M059J (cell line): ENCODE data around the gene SORCS2. TPM values are rescaled to one million over a fixed set of nuclear protein-coding genes. Genes with fewer than 3 reads are reported as not detected.

Source experiments
- DNase-seq: peaks from one replicate; pipeline ENCODE4 v3.0.0-alpha.2; 2012; ENCODE audit warnings: low read depth
- total RNA-seq: library from RNA; depleted of rRNA; stranded (reverse); fragments of >200 nt; shearing (Covaris generic); gene quantifications from 2 replicates; pipeline ENCODE4 v1.2.3, GENCODE V29; 2014

Gene SORCS2
- total RNA-seq, 1 experiment from 2014 or later, result 0.02 TPM

DNA sequence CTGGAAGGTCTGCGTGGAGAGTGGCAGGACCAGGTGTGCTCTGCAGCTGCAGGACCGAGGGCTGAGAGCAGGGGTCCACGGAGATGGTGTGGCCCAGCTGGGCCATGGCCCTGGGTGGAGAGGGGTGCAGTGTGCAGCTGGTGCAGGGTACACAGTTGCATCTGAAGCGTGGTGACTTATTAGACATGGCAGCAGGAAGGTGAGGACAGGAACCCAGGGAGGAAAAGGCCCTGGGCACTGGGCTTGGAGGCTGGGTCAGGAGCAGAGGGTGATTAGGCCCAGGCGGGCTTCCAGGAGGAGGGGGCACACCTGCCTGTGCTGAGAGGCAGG is 457.0 kb downstream of the SORCS2 start:
- no peak for DNase-seq

DNA sequence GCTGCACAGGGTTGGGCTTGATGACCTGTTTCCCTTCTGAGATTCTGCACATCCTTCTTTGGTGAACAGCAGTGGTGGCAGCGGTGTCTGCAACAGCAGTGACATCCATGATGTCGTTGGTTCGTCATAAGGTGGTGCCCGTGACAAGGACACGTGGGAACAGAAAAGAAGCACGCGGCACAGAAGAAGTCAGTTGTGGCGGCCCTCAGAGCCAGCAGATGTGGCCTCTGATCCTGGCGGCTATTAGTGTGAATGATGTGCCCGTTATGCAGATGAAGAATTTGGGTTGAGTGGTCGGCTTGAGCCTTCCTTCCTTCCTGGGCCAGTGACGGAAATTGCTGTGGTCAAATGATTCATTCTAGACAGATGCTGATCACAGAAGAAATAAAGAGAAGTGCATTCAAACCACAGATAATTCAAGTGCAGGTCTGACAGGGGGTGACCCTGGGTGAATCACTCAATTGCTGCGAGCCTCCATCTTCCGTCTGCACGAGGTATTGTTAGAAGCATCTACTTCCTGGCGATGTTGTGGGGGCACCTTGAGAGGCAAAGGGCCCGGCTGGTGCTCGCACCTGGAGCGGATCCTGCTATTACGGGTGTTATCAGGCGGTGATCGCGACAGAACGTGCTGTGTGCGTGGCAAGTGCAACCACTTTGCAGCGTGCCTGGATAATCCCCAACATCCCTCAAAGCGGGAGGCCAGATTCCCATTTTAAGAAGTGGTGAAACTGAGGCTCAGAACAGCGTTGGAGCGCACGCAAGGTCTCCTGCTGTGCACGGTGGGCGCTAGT is 457.6 kb downstream of the SORCS2 start:
- DNase-seq, result peak; percentile 98

DNA sequence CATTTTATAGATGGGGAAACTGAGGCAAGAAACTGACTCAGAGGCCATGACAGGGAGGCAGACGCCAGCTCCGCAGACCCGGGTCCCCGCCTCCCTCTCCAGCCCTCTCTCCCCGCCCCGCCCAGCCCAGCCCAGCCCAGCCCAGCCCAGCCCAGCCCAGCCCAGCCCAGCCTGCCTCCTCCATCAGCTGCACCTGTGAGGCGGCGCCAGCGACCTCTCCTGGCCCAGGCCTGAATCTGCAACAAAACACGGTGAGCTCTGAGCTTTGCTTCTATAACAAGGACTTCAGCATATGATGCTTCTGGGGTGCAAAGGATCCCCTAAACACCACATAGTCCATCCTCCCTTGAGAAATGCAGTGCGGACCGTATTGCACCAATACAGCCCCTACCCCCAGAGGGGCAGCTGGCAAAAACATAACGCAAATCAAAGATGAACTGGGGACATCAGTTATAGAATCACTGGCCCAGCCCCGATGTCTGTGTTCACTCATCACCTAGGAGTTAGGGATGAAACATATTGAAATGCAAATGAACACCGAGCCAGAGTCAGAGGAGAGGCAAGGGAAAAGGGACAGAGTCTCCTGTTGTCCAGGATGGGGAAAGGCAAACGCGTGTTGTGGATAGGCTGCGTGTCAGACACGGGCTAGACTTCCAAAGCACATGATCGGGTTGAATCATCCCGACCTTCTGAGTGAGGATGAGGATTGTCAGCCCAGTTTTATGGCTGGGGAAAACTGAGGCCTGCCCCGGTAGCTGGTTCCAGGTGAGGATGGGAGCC is 458.5 kb downstream of the SORCS2 start:
- peak; percentile 58 for DNase-seq

DNA sequence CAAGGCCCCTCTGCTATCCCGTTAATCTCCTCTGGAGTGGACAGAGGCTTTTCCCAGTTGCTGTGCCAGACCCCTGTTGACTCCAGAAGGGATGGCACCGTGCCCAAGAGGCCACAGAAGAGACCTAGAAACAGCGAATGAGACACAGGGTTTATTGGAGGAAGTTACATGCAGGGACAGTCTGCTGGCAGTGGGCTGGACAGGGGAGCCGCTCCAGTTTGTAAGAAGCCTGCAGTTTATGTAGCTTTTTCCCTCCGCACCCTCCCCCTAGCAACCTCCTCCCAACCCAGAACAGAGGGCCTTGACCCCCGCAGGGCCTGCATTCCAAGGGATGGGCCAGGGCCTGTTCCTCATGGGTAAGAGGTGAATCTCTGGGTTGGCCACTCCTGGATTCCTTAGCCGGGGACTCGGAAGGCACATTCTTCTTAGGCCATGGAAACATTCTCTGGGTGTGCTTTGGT is 459.2 kb downstream of the SORCS2 start:
- DNase-seq, result peak; percentile 46

DNA sequence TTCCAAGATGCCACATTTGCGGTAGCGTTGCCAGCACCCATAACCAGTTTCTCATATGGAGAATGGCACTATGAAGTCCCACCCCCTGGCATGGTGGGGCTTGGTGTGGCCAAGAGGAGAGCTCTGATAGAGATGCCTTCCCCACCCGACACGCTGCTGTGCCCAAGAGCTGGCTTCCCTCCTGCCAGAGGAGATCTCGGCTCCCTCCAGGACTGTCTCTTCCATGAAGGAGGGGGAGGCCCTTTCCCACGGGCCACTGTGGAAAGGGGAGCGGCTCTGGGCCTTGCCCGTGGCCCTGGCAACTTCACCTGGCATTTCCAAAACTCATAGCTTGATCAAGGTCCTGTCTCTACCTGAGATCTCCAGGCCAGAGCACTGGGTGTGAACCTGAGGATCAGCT is 459.7 kb downstream of the SORCS2 start:
- no peak for DNase-seq

DNA sequence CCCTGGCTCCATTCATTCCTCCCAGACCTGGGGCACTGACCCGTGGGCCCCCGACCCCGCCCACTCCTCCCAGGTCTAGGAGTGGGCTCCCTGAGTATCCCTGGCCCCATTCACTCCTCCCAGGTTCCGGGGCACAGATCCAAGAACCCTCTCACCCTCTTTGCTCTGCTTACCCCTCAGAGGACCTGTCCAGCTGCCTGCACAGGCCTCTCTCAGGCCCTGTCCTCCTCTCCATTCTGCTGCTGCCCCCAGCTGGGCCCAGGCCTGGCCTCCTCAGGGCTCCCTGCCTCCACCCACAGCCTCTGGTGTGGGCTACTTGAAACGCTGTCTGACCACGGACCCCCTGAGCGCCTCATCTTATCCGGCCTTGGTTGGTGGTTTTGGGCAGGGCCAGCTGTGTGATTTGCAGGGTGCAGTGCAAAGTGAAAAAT is 460.1 kb downstream of the SORCS2 start:
- DNase-seq, result no peak

DNA sequence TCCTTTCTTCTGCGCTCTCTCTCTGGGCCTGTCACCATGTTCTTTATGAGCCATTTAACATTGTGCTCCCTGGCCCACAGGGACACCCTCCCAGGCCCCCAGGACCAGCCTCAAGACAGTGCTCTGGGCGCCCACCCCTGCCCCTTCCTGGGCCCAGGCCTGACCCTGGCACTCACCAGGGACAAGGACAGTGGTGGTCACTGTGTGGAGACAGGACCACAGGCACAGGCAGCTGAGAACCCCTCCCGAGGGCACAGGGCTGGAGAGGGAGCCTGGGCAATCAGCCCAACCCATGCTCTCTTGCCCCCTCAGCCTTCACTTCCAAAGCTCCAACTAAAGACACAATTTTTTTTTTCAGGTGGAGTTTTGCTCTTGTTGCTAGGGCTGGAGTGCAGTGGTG is 460.6 kb downstream of the SORCS2 start:
- no peak for DNase-seq

DNA sequence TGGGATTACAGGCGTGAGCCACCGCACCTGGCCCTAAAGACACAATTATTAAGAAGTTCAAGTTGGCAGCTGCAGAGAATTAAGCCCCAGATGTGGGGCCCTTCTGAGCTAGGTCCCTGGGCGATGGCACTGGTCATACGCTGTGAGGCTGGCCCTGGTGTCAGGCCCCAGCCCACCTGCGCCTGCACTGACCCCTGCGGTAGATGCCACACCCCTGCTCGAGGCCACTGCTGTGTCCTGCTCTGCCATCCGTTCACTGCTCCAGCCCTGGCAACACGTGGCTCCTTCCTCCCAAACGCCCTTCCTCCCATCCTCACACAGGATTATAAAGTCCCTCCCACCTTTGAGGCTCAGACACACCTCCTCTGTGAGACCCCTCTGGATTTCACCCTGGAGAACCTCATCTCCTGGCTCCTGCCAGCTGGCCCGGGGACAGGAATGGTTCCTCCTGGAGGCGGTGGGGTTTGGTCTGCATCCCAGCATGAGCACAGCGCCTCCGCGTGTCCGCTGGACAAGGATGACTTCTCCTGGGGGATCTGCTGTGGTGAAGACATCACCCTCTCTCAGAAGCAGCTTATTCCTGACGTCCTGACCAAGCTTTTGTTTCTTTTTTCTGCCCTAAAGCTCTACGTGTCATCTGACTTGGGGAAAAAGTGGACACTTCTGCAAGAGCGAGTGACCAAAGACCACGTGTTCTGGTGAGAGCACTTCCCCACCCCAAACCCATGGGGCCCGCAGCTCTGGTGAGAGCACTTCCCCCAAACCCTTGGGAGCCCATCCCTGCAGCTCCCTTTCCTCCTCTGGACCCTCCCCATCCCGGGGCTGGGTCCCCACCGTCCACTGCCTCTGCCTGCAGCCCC is 461.4 kb downstream of the SORCS2 start:
- no peak for DNase-seq

DNA sequence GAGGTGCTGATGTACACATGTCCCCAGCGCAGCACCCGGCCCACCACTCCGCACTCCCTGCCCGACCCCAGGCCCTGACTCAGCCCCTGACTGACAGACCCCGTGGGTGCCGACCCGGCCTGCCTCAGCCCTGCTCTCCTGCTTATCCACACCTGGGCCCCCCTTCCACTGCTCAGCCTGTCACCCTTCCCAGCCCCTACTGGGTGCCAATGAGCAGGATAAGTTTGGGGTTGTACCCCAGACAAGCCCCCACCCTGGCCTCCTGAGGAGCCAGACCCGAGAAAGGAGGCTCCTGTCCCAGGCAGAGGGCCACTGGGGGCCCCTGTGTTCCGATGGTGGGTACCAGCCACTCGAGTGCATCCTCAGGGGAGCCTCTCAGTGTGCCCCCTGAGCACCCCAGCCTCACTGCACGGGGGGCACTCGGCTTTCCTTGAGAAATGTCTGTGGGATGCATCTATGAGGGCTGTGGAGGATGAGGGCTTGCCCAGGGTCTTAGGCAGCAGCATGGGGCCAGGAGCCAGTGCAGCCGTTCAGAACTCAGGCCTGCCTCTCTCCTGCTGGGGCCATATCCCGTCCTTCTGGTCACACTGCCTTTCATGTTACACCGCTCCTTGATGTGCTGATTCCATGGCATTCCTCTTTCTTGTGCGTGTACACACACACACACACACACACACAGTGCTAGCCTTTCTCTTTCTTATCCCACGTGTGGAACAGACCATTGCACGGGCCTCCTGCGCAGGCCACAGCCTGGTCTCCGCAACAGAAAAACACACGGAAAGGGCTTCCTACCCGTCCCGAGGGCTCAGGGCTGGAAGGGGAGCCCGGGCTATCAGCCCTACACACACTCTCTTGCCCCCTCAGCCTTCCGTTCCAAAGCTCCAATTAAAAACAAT is 462.5 kb downstream of the SORCS2 start:
- no peak for DNase-seq

DNA sequence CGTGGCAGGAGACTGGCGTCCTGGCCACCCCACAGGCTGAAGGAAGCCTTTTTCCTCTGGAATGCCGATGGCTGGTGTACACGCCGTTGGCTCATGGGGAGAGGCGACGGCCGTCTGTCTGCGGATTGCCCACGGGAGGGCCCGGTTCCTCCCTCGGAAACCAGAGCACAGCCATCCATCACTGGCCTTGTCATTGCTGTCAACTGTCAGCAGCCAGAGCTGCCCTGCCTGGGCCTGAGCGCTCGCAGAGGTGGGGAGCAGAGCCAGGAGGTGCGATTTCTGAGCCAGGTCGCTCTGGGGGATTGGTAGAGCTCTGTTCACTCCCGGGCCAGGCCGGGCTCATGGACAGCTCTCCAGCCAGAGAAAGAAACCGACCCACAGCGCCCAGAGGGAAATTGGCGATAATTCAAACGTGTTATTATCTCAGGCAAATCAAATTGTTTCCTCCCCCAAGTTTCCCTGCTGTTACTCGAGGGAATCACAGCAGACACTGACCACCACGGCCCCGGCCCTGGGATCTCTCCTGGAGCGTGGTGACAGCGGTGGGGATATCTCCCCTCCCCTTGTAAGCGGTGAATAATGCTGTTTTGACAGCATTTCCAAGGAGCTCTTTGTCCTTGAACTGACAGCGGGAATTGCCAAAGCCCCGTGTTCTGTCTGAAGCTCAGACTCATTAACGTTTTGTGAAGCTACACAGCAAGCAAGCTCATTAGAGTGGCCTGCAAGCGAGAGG is 463.3 kb downstream of the SORCS2 start:
- peak; percentile 82 for DNase-seq

DNA sequence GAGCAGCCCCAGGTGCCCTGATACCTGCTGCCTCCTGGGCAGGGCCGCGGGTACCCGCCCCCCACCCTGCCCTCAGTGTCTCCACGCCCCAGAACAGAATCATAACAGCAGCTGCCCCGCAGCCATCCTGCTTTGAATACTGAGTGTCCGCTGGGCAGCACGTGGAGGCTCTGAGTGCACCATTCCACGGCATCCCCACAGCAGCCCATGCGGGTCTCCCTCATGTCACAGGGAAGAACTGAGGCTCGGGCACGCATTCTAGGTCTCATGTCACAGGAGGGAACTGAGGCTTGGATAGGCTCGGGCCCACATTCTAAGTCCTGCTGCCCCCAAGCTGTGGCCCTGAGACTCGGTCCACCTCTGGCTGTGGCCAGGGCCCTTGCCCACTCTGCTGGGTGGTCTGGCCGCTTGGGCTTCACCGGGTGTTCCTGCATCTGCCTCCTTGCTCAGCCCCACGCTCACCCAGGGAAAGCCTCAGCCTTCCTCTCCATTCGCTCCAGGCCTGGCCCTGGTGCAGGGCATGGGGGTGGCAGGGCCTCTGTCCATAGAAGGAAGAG is 464.0 kb downstream of the SORCS2 start:
- DNase-seq, result no peak

DNA sequence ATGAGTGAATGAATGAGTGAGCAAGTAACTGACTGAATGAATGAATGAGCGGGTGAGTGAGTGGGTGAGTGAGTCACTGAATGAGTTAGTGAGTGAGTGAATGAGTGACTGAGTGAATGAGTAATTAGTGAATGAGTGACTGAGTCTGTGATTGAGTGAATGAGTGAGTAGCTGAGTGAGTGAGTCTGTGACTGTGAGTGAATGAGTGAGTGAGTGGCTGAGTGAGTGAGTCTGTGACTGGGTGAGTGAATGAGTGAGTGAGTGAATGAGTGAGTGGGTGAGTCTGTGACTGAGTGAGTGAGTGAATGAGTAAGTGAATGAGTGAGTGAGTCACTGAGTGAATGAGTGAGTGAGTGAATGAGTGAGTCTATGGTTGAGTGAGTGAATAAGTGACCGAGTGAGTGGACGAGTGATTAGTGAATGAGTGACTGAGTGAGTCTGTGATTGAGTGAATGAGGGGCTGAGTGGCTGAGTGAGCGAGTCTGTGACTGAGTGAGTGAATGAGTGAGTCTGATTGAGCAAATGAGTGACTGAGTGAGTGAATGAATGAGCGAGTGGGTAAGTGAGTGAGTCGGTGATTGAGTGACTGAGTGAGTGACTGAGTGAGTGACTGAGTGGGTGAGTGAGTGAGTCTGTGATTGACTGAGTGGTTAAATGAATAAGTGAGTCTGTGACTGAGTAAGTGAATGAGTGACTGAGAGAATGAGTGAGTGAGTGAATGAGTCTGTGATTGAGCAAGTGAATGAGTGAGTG is 465.4 kb downstream of the SORCS2 start:
- DNase-seq, result no peak

DNA sequence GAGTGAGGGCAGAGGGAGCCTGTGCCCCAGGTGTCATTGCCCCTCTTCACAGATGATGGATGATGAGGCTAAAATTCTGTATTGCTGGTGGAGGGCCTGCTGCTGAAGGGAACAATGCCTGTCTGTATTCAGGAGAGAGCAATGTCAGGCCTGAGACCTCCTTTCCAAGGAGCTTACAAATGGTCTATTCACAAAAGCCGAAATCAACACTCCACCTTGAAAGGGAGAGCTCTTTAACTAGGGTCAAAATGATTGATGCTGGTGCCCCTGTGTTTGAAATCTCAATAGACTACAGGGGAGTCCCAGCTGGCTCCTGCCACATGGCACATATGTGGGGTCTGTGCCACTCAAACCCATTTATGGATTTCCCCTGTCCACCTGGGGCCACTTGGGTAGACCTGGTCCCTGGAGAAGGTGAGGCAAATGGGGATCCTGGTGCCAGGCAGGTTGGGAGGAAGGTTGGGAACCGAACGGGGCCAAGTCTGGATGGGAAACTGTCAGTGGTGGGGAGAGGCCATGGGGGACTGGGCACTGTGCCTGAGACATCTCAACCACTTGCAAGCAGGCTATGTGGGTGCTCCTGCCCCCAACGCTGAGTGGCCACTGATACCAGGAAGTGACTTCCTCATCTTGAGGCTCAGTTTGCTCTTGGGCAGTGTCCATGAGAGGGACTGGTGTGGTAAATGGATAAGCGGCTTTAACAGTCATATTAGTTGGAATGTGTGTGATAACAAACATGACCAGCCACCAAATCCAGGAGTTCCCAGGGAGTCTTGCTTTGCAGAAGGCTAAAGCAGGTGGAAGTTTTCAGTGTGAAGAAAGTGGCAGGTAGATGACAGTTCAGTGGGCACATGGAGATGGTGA is 466.2 kb downstream of the SORCS2 start:
- DNase-seq, result peak; percentile 85

DNA sequence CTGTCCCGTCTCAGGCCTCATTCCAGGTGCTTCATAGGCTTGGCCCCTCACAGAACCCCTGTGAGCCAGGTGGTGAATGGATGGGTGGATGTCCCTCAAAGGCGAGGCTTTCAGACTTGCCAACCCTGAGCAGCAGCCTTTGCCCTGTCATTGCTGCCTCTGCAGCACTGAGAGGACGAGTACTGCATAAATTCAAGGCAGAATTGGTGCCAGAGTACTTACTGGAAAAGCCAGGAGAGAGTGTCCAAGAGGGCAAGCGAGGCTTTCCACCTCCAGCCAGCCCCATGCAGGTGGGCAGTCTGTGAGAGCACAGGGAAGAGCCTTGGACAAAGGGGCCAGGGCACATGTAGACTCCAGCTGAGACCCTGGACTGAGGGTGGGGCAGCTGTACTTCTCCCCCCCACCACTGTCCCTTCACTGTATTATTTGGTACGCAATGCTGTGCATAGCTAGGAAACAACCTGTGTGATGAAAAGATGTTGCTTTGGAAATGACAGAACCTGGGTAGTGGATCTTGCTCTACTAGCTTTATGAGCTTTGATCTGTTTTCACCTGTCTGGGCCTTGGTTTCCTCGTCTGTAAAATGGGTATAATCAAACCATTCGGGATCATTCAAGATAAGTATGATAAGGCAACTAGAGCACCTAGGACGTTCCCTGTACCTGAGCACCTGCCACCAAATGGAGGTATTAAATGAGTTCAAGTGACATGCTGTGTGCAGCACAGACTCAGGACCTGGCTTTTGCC is 467.3 kb downstream of the SORCS2 start:
- no peak for DNase-seq

DNA sequence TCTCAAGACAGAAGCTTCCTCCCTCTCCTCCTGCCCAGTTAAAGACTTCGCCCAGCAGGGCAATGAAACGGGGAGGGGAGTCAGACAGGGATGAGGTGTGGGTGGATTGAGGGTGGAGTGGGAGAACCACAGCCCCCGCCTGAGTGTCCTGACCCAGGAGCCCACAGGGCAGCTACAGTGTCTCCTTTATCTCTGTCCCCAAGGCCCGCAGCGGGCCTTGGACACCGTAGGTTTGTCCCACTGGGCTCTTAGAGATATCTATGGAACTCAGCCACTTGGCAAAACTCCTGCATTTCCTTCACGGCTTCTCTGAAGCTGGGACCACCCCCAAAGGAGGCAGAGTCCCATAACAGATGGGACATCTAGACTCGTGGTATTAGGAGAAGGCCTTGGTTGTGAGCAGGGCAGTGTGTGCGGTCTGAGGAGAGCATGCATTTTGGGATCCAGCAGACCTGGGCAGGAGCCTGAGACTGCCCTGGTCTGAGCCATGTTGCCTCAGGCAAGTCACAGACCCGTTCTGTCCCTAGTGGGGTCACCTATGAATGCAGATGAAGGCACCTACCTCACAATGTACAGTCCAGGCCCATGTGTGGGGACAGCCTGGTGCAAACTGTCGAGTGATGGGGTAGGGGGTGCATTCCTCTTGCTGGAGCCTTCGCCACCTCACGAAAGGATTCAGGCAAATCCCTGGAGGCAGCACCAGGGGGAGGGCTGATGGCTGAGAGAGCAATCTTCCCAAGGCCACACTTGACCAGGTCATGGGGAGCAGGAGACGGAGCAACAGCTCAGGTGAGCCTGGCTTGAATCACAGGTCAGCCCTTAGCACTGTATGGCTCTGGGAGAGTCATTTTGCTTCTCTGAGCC is 468.1 kb downstream of the SORCS2 start:
- no peak for DNase-seq

DNA sequence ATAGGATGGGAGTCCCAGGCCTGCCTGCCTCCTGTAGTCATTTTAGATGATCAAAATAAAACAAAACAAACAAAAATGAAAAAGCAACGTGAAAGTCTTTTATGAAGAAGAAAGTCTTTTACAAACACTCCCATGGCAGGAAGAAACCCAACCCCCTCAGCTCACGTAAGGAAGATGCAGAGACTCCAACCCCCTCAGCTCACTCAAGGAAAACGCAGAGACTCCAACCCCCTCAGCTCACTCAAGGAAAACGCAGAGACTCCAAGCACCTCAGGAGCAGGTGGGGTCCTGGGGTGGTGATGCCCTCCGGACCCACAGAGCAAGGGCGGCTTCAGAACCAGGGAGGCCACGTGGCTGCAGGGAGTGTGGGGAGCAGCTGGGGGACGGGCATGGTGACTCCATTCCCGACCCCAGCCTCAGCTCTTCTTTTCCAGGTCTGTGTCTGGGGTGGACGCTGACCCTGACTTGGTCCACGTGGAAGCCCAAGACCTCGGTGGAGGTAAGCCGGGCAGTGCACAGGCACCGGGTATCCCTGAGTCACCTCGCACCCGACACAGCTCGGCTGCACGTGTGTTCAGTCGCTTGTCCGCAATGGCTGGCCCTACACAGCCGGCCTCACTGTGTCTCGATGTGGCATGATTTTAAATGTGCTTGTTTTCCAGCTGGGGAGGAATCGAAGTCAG is 468.9 kb downstream of the SORCS2 start:
- DNase-seq, result no peak
